A673 (cell line): Measurements from ENCODE around the gene ALB.

Source experiments
- CTCF ChIP-seq: fragments of 300-800, 200-600 bp; sonication (generic); conservative IDR thresholded peaks from 2 replicates; pipeline ENCODE4 v1.5.1; 2017; ENCODE audit warnings: low read depth, mild to moderate bottlenecking, antibody characterized with exemption, low read length, moderate library complexity, mixed read lengths
- EZH2 ChIP-seq: fragments of 200-600 bp; sonication (generic); IDR thresholded peaks from 2 replicates; pipeline ENCODE4 v1.6.1; 2017; ENCODE audit warnings: borderline replicate concordance, low read depth, mild to moderate bottlenecking, mixed read lengths, antibody characterized with exemption, low read length; ENCODE audit not compliant: poor library complexity, severe bottlenecking

- TF ChIP-seq CTCF (no peak), EZH2 (no peak)
These were observed 27.7 kb downstream of the ALB start for GRCh38 chr4:73431813-73432168.
